RWPE1 (cell line): ENCODE results near the gene ANKRD63.

Experiments used
- CTCF ChIA-PET: fragments of 350-600 bp; sonication (Branson Sonifier 250); formaldehyde crosslinking; extraction: SDS; loops from one replicate; lab custom pipeline; 2021; lab: Yijun Ruan, JAX
- POLR2A ChIA-PET: fragments of 400-600 bp; formaldehyde crosslinking; extraction: SDS; loops from one replicate; lab custom pipeline; 2020; ENCODE audit warnings: antibody characterized with exemption; ENCODE audit not compliant: low non-redundant PET; lab: Yijun Ruan, JAX
- DNase-seq: peaks from one replicate; pipeline ENCODE4 v3.0.0; 2012; ENCODE audit warnings: low spot score
- H3K27ac ChIP-seq: fragments of 450-650 bp; 2 replicates; pipeline ENCODE4 v1.5.1; 2017
- CTCF ChIP-seq: fragments of 450-650 bp; conservative IDR thresholded peaks from 2 replicates; pipeline ENCODE4 v1.5.1; 2017; ENCODE audit warnings: low read depth, mild to moderate bottlenecking

The ANKRD63 gene

GRCh38 chr15:40302981-40303380, 20.1 kb upstream of the ANKRD63 start:
- ChIA-PET CTCF (interaction anchor here (0.7 to 1.1 kb wide), 2 partner anchors 28 to 152 kb away, joined by 3 read pairs; no protein-coding TSS in a partner anchor), POLR2A (interaction anchor here (0.8 kb wide), 1 partner anchor 20 kb away, joined by 3 read pairs; no protein-coding TSS in a partner anchor)
- no peak overlapping the region for H3K27ac ChIP-seq
- no peak for TF ChIP-seq CTCF
- DNase-seq: no peak

- no peak overlapping the region for H3K27ac ChIP-seq
- ChIA-PET POLR2A (no interaction called here), CTCF (interaction anchor here (0.6 to 1.5 kb wide), 3 partner anchors 7 to 132 kb away, joined by 3 to 6 read pairs (median 4); no protein-coding TSS in a partner anchor)
- no peak for TF ChIP-seq CTCF
- no peak for DNase-seq
Observed at GRCh38 chr15:40302288-40302886, 19.5 kb upstream of the ANKRD63 start.

- ChIA-PET CTCF (interaction anchor here (0.6 to 1.5 kb wide), 4 partner anchors 8 to 131 kb away, joined by 3 to 6 read pairs (median 4); no protein-coding TSS in a partner anchor), POLR2A (no interaction called here)
- no peak for DNase-seq
- no peak for TF ChIP-seq CTCF
- no peak overlapping the region for H3K27ac ChIP-seq
Observed at GRCh38 chr15:40301467-40302179, 18.8 kb upstream of the ANKRD63 start.

DNA sequence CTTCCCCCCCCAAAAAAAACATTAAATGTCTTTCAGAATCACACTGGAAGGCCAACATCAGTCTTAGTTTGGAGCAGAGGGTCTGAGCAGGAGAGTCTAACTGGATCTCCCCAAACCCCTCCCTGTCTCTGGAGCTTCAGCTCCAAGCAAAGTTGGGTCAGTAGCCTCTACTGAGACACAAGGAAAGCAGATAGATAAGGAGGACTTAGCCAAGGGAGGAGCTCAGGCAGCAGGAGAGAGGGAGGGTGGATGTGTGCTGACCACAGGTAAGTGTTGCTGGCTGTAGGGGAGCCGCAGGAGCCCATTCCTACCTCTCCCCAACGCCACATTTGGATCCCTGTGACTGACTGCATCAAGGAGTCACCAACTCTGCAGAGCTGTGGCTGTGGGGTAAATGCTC, 17.9 kb upstream of the ANKRD63 start:
- no peak for TF ChIP-seq CTCF
- no peak overlapping the region for H3K27ac ChIP-seq
- POLR2A ChIA-PET: no interaction called here
- CTCF ChIA-PET: interaction anchor here (1.1 to 1.5 kb wide), 2 partner anchors 9 to 10 kb away, joined by 3 to 6 read pairs; no protein-coding TSS in a partner anchor
- no peak for DNase-seq

- H3K27ac ChIP-seq: no peak overlapping the region
- DNase-seq: no peak
- POLR2A ChIA-PET: no interaction called here
- no peak for TF ChIP-seq CTCF
- CTCF ChIA-PET: no interaction called here
Observed at GRCh38 chr15:40300367-40300766, 17.5 kb upstream of the ANKRD63 start.

- POLR2A ChIA-PET: no interaction called here
- TF ChIP-seq CTCF: no peak
- H3K27ac ChIP-seq: no peak overlapping the region
- CTCF ChIA-PET: interaction anchor here (0.5 kb wide), 1 partner anchor 123 kb away, joined by 3 read pairs; no protein-coding TSS in a partner anchor
- DNase-seq: no peak
Observed at GRCh38 chr15:40298216-40298935, 15.5 kb upstream of the ANKRD63 start.
